ENCODE data around the gene ZNF653.
A peak's percentile ranks its signal among the peaks of the same experiment; 100 is the strongest.

ZNF653 gene

GRCh38 chr19:11505504-11506100 is at the start of gene ZNF653:
TSS of gene ZNF653 (minus strand) at chr19:11505839. CDS start at chr19:11505786, 53 bp downstream.
- peak; percentile 89 to 91 for DNase-seq (ENCODE audit: low read depth in 2 of 2)

DNA sequence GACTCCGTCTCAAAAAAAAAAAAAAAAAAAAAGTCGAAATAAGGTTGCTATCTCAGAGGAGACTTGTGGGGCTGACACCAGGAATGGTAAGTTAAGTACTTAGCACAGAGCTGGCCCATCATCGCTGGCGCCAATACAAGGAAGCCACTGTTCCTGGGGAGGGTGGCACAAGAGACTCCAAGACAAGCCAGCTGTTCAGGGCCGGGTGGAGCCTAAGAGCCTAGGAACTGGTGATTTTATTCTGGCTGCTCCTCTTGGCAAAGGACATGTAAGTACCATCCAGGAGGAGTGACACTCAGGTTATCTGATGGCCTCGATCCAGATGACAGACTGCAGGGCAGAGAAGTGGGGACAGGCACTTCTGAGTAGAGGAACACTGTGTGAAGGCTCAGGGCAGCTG is 49.6 kb upstream of the ZNF653 start:
- DNase-seq (ENCODE audit: low read depth in 2 of 2): no peak

- DNase-seq (ENCODE audit: low read depth in 2 of 2): no peak
Measured at GRCh38 chr19:11554160-11554559, 48.5 kb upstream of the ZNF653 start.

- DNase-seq (ENCODE audit: low read depth in 2 of 2): no peak
Measured at GRCh38 chr19:11552666-11553372, 47.2 kb upstream of the ZNF653 start.

DNA sequence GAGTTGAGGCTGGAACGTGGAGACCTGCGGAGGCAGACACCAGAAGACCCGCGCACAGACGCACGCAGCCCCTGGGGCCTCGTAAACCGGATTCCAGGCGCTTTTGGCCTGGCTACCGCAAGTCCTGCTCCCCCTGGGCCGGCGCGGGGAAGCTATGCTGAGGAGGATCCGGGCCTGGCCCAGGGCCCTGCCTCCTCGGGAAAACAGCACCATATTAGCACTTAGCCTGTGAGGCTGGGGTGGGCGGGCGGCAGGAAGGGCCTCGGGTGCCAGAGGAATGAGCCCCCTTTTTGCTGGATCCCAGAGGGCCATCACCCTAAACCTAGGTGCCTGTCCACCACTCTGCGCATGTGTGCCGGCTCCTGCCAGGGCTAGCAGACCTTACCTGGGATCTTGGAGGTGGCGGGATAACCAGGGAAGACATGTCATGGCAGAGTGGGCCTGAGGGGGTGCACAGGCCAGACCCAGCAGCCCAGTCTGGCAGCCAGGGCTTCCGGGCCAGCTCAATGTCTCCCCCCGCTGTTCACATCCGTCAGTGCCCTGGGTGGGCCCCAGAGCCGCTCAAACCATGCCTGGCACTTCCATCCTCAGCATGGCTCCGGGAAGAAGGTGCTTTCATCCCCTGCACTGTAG is 46.1 kb upstream of the ZNF653 start:
- no peak for DNase-seq (ENCODE audit: low read depth in 2 of 2)

- DNase-seq (ENCODE audit: low read depth in 2 of 2): no peak
Measured at GRCh38 chr19:11550265-11550664, 44.6 kb upstream of the ZNF653 start.

DNA sequence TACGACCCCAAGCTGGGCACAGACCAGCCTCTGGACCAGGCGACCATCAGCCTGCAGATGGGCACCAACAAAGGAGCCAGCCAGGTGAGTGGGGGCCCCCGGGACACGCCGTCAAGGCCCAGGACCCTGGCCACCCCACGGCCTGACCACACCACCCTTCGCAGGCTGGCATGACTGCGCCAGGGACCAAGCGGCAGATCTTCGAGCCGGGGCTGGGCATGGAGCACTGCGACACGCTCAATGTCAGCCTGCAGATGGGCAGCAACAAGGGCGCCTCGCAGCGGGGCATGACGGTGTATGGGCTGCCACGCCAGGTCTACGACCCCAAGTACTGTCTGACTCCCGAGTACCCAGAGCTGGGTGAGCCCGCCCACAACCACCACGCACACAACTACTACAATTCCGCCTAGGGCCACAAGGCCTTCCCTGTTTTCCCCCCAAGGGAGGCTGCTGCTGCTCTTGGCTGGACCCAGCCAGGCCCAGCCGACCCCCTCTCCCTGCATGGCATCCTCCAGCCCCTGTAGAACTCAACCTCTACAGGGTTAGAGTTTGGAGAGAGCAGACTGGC is 43.8 kb upstream of the ZNF653 start:
- DNase-seq (ENCODE audit: low read depth in 2 of 2): no peak

DNA sequence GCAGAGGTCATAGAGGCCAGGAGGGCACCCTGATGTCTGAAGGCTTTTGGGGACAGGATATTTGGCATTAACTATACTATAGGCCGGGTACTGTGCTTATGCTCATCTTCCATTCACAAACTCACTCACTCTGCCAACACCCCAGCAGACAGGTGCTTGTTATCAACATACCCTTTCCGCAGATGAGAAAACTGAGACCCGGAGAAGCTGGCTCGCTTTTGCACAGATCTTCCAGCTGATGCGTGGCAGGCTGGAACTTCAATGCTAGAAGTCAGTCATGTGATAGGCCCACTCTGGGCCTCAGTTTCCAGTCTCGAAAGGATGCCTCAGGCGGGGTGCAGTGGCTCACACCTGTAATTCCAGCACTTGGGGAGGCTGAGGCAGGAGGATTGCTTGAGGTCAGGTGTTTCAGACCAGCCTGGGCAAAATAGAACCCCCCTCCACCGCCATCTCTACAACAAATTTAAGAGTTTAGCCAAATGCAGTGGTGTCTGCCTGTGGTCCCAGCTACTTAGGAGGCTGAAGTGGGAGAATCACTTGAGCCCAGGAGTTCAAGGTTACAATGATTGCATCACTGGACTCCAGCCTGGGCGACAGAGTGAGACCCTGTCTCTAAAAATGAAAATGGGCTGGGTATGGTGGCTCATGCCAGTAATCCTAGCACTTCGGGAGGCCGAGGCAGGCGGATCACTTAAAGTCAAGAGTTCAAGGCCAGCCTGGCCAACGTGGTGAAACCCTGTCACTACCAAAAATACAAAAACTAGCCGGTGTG is 42.5 kb upstream of the ZNF653 start:
- DNase-seq (ENCODE audit: low read depth in 2 of 2): no peak

GRCh38 chr19:11541238-11541637 is 35.6 kb upstream of the ZNF653 start:
- no peak for DNase-seq (ENCODE audit: low read depth in 2 of 2)

DNA sequence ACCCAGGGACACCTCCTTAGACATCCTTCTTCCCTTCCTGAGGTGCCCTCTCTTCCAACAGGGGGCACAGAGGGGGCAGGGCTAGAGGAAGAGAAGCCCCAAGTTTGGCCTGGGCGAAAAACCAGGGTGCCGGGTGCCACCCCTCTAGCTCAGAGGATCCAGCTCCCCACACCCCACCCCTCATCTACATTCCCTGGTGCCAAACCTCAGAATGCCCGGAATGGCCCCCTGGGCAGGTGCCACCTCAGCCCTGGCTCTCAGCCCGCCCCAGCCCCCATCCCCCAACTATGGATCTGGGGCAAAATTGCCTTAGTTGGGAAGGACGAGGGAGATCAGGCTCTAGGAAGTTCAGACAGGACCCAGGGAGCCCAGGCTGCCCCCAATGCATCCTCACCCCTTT is 35.0 kb upstream of the ZNF653 start:
- DNase-seq (ENCODE audit: low read depth in 2 of 2): no peak

DNA sequence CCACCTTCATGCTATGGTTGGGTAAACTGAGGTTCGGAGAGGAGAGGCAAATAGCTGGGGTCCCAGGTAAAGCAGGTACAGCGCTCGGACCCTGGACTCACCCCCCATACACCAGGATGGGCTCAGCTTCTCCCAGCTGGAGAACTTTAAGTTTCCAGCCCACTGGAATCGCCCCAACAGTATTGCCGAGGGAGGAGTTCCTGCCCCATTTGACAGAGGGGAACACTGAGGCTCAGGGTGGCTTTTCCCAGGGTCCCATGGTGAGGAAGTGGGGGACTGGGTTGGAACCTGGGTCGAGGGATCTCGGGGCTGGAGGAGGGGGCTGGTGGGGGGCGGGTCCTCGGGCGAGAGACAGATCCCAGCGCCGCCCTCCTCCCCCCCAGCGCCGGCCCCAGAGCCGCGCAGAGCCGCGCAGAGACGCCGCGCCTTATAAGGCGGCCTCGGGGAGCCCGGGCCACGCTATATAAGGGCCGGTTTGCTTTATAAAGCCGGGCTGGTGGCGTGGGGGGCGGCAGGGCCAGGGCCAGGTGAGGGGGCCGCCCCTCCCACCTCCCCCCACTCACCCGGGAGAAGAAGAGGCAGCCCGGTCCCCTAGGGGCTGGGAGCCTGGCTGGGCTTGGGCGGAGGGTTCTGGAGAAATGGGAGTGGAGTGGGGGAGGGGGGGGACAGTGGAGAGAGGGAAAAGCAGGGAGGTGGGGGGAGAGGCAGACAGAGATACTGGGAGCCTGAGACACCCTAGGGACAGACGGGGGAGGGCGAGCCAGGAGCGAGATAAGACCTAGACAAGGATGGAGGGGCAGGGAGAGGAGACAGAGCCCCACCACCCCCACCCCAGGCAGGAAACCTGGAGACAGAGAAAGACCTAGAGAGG is 34.1 kb upstream of the ZNF653 start:
- DNase-seq (ENCODE audit: low read depth in 2 of 2): peak in 1 of 2 experiments; percentile 41

DNA sequence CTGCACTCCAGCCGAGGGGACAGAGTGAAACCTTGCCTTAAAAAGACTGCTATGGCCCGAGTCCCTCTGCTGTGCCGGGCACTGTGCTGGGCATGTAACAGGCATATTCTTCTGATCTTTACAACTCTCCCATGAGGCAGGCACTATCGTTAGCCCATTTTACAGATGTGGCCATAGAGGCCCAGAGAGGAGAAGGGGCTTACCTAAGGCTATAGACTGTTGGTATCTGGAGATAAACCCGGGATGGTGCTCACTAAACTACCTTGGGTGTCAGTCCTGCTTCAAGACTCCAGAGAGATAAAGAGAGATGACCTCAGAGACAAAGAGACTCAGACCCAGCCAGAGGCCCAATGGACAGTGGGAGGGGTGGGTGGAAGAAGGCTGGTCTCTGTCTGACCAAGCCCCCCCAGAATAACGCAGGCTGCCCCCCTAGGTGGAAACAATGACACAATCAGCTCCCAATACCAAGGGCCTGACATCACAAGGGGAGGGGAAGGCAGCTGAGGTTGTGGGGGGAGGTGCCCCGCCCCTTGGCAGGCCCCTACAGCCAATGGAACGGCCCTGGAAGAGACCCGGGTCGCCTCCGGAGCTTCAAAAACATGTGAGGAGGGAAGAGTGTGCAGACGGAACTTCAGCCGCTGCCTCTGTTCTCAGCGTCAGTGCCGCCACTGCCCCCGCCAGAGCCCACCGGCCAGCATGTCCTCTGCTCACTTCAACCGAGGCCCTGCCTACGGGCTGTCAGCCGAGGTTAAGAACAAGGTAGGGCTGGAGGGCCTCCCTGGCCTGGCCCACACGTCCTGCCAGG is 32.8 kb upstream of the ZNF653 start, which contains the start of gene CNN1:
Gene CNN1 (plus strand): TSS at position 620 of the 805 bp plus-strand sequence. CDS start 77 bp downstream, at position 697.
- DNase-seq (ENCODE audit: low read depth in 2 of 2): peak; percentile 75 to 79

DNA sequence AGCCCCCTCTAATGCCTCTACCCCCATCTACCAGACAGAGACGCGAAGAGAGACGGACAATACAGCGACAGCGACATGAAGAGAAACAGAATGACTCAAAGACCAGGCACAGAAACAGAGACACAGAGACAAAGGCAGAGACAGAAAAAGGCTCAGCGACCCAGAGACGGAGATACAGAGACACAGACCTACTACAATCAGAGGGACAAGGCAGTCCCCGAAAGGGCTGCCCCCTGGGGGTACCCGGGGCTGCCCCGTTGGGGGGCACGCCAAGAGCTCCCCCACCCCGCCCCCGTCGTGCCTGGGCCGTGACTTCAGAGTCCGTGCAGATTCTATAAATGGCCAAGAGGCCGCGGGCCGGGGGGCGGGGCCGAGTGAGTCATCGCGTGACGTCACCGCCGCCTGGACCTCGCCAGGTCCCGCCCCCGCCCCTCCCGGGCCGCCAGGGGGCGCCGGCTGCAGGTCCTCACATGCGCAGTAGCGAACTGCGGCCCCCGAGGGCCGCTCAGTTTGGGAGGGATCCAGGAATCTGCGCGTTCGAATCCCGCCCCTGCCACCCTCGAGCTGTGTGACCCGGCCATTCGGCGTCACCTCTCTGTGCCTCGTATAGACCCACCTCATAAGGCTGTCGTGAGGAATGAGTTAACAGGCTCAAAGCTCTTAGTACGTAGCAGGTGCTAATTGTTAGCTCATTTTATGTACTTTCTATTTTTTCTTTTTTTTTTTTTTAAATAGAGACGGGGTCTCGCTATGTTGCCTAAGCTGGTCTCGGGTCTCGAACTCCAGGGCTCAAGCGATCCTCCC is 30.4 kb upstream of the ZNF653 start:
- peak; percentile 74 to 76 for DNase-seq (ENCODE audit: low read depth in 2 of 2)

GRCh38 chr19:11534948-11535347 is 29.3 kb upstream of the ZNF653 start:
- no peak for DNase-seq (ENCODE audit: low read depth in 2 of 2)

DNA sequence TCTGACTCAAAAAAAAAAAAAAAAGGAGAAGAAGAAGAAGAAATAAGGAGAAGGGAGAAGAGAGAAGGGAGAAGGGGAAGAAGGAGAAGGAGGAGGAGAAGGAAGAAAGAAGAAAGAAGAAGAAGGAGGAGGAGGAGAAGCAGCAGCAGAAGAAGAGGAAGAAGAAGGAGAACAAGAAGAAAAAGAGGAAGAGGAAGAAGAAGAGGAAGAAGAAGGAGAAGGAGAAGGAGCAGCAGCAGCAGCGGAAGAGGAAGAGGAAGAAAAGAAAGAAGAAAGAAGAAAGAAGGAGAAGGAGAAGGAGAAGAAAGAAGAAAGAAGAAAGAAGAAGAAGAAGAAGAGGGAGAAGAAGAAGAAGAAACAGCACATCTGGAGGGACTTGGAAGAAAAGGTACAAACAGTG is 28.9 kb upstream of the ZNF653 start:
- no peak for DNase-seq (ENCODE audit: low read depth in 2 of 2)

- DNase-seq (ENCODE audit: low read depth in 2 of 2): peak; percentile 31 to 33
Measured at GRCh38 chr19:11530432-11530831, 24.8 kb upstream of the ZNF653 start.

GRCh38 chr19:11528551-11529341 is 23.1 kb upstream of the ZNF653 start, which contains the start of gene ECSIT:
TSS of gene ECSIT (minus strand) at chr19:11529134. CDS start at chr19:11519170, 9,964 bp downstream.
- peak; percentile 96 to 97 for DNase-seq (ENCODE audit: low read depth in 2 of 2)

DNA sequence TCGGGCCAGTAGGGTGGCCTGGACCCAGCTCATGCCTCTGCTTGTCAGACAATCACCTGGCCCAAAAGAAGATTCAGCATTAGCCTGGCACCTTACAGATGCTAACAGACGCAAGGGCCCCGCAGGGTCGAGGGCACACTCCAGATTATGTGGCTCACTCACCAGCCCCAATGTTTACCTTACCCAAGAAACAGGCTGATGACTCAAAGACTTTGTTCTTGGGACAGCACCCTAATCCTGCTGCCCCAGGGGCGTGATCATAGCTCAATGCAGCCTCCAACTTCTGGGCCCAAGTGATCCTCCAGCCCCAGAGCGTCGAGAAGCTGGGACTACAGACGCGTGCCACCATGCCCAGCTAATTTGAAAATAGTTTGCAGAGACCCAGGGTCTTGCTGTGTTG is 13.5 kb upstream of the ZNF653 start:
- no peak for DNase-seq (ENCODE audit: low read depth in 2 of 2)

Measured in fibroblast of skin of left quadriceps (primary cell).